C1 segment of cervical spinal cord (tissue), 14 donors: Measurements from ENCODE around the gene SPATS2.
A peak's percentile ranks its signal among the peaks of the same experiment; 100 is the strongest.

ENCODE experiments used
- DNase-seq, 14 donors: peaks; one replicate each; lab custom pipeline; 2025; lab: John Stamatoyannopoulos, UW

Gene SPATS2

DNA sequence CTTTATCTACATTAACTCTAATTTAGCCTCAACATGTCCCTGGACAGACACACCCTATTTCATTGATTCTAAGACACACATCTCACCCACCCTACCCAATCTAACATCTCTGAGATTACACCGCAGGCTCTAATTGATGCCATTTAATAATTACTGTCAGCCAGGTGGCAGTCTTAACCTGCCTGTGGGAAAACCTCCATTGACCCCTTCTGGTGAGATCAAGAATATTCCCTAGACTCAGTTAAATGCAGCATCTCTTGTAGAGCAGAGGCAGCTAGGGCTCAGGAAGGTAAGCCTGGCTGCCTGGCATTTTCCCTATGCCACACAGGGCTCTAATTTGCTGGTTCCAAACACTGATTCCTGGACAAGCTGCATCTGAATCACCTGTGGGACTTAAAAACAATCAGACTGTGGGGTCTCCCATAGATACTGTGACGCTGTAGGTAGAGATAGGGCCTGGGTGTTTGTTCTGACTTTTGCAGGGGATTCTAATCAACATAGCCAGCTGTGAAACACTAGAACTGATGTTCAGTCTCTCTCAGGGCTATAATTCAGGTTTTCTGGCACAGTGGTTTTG lies 186.3 kb downstream of the SPATS2 start:
- DNase-seq: no peak

GRCh38 chr12:49554266-49554665 lies 187.0 kb downstream of the SPATS2 start:
- DNase-seq: no peak

DNA sequence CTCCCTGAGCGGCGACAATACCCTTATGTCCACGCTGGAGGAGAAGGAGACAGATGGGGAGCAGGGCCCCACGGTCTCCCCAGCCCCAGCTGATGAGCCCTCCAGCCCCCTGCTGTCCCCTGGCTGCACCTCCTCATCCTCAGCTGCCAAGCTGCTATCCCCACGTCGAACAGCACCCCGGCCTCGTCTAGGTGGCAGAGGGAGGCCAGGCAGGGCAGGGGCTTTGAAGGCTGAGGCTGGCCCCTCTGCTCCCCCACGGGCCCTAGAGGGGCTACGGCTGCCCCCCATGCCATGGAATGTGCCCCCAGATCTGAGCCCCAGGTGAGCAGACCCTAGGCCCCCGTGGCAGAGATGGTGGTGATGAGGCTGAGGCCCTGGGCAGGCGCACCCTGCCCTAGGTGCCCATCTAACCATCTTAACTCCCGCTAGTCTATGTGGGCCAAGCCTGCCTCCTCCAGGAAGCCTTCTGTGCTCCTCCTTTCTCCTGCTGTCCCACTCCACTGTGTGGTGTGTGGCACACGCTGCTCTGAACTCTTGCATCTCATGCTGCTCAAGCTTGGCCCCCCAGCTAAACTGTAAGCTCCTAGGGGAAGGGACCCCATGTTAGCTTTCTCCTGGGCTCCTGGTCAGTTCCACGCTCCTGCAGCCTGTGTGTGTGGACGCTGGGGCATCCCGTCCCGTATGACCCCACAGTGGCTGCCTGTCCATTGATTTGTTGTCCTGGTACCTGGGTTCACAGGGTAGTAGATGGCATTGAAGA lies 188.5 kb downstream of the SPATS2 start:
- DNase-seq: no peak

DNA sequence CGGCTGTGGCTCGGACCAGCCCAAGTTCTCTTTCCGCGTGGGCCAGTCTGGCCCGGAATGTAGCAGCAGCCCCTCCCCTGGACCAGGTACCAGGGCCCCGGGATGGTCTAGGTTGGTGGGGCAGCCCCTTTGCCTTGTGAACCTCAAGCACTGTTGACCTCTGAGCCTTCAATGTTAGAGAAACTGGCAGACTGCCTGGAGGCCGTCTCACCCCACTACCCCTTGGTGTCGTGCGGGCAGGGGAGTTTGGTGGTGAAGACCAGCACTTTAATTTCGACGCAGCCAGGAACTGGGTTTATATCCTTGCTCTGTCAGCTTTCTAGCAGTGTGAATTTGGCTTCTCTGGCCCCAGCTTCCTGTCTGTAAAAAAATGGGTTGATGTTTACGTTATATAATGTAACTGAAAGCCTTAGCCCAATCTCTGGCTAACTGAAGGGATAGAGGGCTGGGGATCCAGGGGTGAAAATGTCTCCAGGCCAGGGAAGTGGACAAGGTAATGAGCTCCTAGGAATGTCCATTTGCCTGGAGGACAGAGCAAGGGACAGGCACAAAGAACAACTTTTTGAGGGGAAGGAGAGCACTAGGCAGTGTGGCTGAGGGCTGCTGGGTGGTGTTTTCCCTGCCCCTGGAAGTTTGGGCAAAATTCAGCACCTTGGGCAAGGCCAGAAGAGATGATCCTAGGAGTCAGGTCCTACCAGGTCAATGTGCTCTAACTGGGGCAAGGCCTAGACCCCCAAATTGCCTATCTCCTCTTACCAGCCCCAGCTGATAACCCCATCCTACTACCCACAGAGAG lies 189.3 kb downstream of the SPATS2 start:
- DNase-seq: no peak

DNA sequence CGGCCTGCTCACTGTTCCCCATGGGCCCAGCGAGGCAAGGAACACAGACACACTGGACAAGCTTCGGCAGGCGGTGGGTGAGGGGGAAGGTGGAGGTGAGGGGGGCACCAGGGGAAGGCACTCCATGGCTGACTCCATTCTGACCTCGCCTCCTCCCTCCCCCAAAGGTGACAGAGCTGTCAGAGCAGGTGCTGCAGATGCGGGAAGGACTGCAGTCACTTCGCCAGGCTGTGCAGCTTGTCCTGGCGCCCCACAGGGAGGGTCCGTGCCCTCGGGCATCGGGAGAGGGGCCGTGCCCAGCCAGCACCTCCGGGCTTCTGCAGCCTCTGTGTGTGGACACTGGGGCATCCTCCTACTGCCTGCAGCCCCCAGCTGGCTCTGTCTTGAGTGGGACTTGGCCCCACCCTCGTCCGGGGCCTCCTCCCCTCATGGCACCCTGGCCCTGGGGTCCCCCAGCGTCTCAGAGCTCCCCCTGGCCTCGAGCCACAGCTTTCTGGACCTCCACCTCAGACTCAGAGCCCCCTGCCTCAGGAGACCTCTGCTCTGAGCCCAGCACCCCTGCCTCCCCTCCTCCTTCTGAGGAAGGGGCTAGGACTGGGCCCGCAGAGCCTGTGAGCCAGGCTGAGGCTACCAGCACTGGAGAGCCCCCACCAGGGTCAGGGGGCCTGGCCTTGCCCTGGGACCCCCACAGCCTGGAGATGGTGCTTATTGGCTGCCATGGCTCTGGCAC lies 190.1 kb downstream of the SPATS2 start:
- DNase-seq: no peak

GRCh38 chr12:49557917-49558215 lies 190.6 kb downstream of the SPATS2 start:
- no peak for DNase-seq

DNA sequence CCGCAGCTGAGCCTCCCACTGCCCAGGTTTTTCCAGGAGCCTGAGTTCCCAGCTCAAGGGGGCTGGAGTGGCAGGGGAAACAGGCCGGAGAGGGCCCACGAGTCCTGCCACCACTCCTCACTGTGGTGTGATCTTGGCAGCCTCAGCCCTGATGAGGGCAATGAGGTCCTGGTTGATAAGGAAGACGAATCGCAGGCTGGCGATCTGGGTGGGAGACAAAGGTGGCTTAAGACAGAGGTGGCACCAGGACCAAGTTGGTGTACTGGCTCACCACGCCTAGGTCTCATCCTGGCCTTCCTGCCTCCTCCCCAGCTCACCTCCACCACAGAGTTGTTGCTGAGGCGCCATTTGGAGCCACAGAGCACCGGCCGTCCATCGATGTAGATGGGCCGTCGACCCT lies 191.3 kb downstream of the SPATS2 start:
- DNase-seq: no peak

DNA sequence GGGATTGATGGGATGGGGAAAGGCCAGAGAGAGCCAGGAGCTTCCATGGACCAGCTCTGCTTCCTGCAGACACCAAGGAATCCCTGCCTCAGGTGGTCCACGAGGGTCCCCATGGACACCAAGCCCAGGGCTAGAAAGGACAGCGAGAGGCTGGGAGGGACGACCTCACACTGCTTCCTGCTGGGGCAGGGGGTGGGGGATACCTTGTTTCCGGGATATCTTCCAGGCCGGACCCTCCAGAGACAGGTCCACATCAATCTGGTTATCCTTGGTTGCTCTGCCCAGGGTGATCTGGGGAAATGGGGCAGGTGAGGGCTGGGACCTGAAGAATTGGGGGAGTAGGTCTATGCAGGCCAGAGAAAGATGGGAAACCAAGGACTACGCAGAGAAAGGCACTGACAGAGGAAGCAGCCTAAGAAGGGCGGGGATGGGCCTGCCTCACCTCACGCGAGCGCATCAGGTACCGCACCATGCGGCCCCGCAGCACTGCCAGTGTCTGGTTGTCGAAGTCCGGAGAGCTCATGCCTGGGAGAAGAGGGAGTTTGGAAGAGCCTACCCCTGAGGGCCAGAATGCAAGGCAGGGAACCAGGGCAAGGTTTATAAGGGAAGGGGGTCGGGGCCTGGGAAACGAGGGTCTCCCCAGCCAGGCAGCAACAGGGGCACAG lies 191.9 kb downstream of the SPATS2 start:
- no peak for DNase-seq

DNA sequence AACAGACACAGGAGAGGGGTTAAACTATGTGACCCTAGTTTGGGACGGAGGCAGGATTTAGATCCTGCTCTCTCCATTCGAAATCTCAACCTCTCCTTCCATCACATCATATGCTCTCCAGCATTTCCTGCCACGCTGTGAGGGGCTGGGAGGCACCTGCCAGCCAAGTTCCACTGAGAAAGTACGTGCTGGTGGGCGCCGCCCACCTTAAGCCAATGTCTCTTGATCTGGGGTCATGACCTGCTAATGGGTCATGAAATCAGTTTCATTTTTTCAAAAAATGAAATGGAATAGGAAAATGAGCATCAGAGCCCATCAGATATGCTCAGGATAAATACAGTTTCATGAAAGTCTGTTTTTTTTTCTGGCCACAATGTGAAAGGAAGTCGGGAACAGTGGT lies 193.4 kb downstream of the SPATS2 start:
- no peak for DNase-seq

- no peak for DNase-seq
Observed at GRCh38 chr12:49562233-49562632, 195.0 kb downstream of the SPATS2 start.

DNA sequence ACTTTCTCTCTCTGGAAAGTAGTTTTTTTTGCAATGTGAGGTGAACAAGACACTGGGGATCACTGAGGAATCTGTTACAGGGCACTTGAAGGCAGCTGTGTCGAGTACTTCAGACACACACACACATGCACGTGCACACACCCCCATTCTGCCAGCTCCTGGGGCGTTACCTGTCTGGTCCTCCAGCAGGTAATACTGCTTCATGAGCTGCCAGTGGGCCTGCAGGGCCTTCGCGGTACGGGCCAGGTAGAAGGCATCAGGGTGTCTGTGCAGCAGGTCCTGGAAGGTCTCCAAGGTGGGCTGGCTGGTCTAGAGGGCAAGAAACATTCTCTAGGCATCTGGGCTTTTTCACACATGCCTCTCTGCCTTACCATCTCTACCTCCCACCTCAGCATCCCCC lies 195.6 kb downstream of the SPATS2 start:
- DNase-seq: no peak

DNA sequence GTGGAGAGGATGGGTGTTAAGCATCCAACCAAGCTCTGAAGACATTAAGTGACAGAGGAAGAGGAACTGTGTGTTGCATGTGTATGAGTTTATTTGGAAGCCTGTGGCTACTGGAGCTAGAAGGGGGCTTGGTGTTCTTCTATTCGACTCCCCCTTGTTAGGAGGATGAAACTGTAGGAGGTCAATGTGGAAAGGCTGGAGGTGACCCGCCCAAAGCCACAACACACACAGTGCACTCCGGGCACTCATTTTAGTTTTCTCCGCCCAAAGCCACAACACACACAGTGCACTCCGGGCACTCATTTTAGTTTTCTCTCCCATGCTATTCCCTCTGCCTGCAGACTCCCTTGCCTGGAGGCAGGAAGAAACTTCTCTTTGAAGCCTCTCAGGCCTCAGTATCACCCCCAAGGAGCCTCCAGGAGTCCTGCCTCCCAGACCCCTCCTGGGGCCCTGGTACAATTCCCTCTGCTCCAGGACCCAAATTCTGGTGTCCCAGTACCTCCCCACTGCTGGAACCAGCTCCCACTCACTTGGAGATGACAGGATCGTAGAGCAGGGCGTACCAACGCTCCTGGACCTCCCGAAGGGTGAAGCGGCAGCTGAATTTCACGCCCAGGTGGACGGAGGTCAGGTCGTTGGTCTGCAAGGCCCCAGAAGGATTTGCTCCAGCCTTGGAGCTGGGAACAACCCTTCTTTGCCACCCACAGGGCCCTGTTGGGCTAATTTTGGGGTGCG lies 196.9 kb downstream of the SPATS2 start:
- no peak for DNase-seq

DNA sequence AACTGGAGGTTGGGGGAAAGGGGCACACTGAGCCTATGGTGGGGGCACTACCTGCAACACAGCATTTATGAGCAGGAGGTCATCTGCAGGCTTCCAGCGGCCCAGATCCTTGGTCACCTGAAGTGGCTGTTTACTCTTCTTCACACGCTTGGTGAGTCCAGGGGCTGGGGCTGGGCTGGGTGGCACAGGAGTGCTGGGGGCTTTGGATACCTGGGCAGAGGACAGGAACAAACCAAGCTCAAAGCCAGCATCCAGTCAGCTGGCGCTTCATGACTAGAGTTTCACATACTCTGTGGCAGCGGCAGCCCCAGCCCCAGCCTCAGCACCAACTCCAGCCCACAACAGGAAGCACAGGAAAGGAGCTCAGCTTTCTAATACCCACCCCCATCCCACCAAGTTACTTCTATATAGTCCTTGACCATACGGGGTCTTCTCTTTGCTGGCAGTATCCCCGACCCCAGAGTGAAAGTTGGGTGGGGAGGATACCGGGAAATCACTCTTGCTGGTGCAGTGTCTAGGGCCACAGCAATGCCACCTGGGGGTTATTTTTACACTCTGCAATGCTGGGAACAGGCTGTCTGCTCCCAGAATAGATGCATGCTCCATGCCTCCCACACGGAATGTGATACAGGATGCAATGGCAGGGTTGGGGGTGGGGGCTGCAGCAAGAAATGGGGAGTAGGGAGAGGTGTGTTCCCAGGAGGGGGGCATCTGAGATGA lies 197.6 kb downstream of the SPATS2 start:
- no peak for DNase-seq

- DNase-seq: no peak
Observed at GRCh38 chr12:49565406-49566265, 198.4 kb downstream of the SPATS2 start.

DNA sequence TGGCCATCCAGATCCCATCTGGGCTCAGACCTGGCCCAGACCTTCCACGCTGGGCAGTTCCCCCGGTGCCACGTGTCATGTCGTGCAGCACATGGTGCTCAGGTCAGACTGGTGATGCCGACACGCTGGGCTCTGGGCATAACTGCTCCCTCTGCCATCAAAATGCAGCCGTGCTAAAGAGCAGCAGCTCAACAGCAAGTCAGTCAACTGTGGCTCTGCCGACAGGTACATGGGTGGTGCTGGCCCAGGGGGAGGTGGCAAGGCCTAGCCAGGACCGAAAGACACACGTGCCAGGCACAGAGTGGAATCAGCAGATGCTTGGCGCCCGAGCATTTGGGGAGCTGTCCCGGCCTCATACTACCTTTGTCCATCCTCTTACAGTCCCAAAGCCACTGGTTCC lies 199.1 kb downstream of the SPATS2 start:
- no peak for DNase-seq

- no peak for DNase-seq
Observed at GRCh38 chr12:49567302-49567610, 200.0 kb downstream of the SPATS2 start.

DNA sequence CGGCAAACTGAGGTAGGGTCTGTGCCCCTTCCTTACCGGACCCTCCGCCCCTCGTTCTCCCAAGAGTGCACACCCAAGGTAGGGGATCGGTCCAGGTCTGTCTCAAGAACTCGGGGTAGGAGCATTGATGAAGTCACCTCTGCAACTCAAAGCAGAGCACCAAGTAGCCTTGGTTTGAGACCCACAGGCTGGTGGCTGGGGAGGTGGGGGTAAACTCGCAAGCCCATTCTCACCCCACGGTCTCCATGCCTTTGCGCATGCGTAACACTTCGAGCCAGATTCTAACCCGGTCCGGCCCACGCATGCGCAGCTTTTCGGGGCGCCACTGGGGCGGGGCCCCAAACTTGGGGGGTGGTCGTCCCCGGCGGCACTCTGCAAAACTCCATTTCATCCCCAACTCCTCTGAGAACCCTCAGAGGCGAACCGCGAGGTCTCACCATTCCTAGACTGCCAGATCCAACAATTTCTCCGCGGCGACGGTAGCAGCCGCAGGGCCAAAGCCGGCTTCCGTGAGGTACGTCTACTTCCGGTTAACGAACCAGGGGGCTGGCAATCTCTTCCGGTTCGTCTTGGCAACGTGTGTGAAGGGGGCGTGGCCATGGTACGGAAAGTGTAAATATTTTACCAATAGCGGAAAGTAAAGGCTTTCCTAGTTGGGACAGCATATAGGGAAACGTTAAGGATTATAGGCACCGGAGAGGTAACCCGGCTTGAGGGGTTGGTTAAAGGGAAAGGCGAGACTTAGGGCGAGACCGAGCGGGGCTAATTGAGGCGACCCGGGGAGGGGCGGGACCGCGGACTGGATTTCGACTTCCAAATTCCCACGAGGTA lies 200.6 kb downstream of the SPATS2 start, which contains the start of gene MCRS1:
Gene MCRS1, minus strand, starts transcription at position 532 of the 831 bp plus-strand sequence. CDS start 1,411 bp downstream, outside the sequence.
- peak; percentile 48 to 97 (median 86) for DNase-seq

DNA sequence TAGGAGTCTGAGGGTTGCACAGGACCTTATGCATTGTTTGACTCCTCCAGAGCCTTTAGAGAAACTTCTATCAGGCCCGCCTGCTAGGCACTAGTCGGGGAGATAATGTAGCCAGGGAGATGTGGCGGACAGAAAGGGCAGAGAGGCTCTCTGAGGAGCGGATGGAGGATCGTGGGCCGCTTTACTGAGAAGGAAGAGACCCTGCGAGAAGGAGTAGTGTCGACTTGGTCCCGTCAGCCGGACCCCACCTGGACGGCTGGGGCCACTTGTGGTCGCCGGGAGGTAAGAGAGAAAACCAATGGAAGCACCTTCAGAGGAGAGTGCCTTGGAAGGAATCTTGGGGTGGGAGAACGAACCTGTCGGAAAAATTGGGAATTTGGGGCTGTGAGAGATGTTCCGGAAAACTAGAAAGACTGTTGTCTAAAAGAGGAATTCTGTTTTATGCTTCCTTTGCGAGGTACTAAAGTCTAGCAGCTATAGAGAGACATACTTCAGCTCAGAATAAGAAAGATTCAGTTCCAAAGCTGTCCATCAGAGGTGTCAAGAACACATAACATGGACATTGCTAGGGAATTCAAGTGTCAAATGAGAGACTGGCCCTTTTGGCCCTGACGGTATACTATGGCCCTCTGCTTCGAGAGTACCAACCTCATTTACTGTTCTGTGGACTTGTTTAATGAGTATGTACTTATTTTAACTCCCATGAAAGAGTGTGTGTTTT lies 201.3 kb downstream of the SPATS2 start:
- no peak for DNase-seq
